ENCODE data around the gene GATAD2A. TPM values are rescaled to one million over a fixed set of nuclear protein-coding genes. Genes with fewer than 3 reads are reported as not detected.

GATAD2A gene
- total RNA-seq, 4 donors from 2014 or later, result 73.8 to 128 (median 87.7) TPM

DNA sequence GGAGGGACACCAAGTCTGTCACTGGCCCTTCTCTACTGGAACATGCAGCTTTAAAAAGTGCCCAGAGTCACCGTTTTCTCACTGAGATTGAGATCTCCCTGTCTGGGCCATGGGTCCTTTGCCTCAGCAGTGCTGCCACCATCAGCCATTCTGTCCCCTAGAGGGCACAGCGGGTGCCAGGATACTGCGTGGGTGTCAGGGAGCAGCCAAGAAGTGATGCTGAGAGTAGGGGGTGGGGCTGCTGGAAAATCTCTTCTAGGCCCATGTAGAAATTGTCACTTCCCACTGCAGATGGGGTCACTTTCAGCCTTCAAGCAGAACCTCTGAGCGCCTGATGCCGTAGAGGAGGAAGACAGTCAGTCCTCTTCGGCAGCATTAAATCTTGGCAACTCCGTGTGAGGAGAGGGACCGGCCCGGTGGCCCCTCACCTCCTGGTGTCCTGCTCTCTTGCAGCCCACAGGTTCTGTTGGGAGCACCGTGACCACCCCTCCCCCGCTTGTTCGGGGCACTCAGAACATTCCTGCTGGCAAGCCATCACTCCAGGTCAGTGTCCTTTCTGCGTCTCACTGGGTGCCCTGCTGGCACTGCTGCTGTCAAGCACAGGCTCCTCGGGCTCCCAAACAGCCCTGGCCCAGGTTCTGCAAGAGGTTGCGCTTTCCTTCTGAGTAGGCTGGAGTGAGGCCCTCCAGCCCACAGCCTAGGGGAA lies 88.5 kb downstream of the GATAD2A start:
- H3K4me3 ChIP-seq (ENCODE audit: low read depth, poor library complexity, severe bottlenecking), result no peak overlapping the region
- WGBS, 2 donors, result 81 to 87% methylated on average over 15 of the region's 15 CpGs
- intact Hi-C loops (cut with DNase I; ENCODE audit: low total_unique reads), result no loop called here
- DNase-seq (ENCODE audit: low spot score in 2 of 2), result no peak
- TF ChIP-seq, protein P1, sequence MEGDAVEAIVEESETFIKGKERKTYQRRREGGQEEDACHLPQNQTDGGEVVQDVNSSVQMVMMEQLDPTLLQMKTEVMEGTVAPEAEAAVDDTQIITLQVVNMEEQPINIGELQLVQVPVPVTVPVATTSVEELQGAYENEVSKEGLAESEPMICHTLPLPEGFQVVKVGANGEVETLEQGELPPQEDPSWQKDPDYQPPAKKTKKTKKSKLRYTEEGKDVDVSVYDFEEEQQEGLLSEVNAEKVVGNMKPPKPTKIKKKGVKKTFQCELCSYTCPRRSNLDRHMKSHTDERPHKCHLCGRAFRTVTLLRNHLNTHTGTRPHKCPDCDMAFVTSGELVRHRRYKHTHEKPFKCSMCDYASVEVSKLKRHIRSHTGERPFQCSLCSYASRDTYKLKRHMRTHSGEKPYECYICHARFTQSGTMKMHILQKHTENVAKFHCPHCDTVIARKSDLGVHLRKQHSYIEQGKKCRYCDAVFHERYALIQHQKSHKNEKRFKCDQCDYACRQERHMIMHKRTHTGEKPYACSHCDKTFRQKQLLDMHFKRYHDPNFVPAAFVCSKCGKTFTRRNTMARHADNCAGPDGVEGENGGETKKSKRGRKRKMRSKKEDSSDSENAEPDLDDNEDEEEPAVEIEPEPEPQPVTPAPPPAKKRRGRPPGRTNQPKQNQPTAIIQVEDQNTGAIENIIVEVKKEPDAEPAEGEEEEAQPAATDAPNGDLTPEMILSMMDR (IDR thresholded peaks at IDR 0.05), result no peak
- no peak for TF ChIP-seq POLR2A (IDR thresholded peaks at IDR 0.05)

DNA sequence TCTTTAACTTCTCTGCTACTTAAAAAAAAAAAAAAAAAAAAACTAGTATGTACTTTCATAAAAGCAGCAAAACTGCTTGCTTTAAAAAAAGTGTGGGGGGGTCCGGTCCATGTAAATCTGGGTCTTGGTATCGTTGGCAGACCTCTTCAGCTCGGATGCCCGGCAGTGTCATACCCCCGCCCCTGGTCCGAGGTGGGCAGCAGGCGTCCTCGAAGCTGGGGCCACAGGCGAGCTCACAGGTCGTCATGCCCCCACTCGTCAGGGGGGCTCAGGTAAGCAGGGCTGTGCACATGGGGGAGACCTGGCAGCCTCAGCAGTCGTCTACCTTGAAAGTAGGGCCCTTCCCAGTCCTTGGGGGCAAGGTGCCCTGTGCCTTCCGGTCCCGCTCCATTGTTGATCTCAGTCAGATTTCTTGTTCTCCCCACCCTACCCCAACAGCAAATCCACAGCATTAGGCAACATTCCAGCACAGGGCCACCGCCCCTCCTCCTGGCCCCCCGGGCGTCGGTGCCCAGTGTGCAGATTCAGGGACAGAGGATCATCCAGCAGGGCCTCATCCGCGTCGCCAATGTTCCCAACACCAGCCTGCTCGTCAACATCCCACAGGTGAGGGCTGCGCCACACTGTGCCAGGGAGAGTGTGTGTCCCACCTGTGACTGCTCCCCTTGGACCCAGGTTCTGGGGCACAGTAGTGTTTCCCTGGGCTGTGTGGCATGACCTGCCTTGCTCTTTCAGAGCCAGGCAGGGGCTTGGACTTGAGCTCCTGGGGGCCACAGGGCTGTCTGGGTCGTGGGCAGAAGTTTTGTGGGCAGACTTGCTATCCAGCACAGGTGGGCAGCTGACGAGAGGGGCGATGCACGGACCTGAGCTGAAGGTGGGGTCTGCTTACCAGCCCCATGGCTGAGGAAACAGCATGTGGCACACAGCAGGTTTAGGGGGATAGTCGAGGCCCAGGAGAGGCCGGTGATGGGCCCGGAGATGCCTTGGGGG lies 90.4 kb downstream of the GATAD2A start:
- no peak for DNase-seq (ENCODE audit: low spot score in 2 of 2)
- WGBS, 2 donors, result 87 to 92% methylated on average over 30 of the region's 30 CpGs
- H3K4me3 ChIP-seq (ENCODE audit: low read depth, poor library complexity, severe bottlenecking), result no peak overlapping the region
- no peak for TF ChIP-seq POLR2A (IDR thresholded peaks at IDR 0.05)
- TF ChIP-seq, protein P1 (IDR thresholded peaks at IDR 0.05), result no peak
- intact Hi-C loops (cut with DNase I; ENCODE audit: low total_unique reads), result no loop called here

DNA sequence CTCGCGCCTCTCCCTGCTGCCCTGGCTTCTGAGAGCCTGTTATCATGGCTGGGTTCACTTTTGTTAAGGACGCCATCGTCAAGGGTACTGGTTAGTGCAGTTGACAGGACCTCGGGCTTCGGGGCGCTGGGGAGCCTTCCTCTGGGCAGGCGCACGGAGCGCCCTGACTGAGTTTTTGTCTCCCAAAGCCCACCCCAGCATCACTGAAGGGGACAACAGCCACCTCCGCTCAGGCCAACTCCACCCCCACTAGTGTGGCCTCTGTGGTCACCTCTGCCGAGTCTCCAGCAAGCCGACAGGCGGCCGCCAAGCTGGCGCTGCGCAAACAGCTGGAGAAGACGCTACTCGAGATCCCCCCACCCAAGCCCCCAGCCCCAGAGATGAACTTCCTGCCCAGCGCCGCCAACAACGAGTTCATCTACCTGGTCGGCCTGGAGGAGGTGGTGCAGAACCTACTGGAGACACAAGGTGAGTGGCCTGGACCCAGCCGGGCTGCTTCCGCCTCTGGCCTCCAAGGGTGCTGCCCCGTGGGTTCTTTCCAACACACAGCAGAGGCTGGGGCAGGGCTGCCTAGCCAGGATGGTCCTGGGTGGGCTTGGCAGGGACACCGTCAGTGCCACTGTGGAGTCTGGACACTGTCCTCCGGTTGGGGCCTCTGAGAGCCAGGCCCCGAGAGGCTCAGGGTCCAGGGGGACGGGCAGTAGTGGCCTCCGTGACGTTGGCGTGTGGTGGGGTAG lies 92.9 kb downstream of the GATAD2A start:
- no peak for DNase-seq (ENCODE audit: low spot score in 2 of 2)
- intact Hi-C loops (cut with DNase I; ENCODE audit: low total_unique reads), result no loop called here
- TF ChIP-seq POLR2A (IDR thresholded peaks at IDR 0.05), result no peak
- TF ChIP-seq, protein P1 (IDR thresholded peaks at IDR 0.05), result no peak
- H3K4me3 ChIP-seq (ENCODE audit: low read depth, poor library complexity, severe bottlenecking), result no peak overlapping the region
- 94 to 98% methylated on average over 18 to 33 of the region's 33 CpGs for WGBS, 2 donors

DNA sequence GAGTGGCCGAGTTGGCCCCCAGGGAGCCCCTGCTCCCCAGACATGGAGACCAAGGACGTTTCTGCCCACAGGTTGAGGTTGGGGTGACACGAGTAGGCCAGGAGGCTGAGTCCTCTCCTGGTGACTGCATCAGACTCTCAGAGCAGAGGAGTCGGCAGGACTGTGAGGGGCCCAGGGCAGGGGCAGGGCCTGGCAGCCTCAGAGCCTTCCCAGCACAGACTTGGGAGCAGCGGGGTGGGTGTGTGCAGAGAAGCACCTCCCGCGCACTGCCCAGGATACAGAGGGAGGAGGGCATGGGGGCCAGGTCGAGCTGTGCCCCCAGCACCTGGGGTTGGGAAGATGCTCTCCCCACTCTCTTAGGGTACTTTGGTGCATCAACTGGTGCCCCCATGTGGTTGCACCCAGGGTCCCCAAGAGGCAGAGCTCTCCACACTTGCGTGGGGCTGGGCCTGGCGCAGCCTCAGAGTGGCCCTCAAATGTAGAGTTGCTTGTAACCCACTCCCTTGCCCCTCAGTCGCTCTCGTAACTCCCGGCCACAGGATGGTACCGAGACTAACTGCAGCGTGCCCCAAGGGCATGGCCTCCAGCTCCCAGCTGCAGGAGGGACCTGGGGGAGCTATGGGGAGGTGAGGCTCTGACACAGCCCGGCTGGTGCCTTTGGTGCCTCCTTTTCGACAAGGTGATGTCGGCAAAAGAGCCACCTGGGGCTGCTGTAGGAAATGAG lies 94.0 kb downstream of the GATAD2A start:
- intact Hi-C loops (cut with DNase I; ENCODE audit: low total_unique reads), result no loop called here
- TF ChIP-seq, protein P1 (IDR thresholded peaks at IDR 0.05), result no peak
- H3K4me3 ChIP-seq (ENCODE audit: low read depth, poor library complexity, severe bottlenecking), result no peak overlapping the region
- DNase-seq (ENCODE audit: low spot score in 2 of 2), result no peak
- WGBS, 2 donors, result 83 to 91% methylated on average over 17 to 18 of the region's 18 CpGs

DNA sequence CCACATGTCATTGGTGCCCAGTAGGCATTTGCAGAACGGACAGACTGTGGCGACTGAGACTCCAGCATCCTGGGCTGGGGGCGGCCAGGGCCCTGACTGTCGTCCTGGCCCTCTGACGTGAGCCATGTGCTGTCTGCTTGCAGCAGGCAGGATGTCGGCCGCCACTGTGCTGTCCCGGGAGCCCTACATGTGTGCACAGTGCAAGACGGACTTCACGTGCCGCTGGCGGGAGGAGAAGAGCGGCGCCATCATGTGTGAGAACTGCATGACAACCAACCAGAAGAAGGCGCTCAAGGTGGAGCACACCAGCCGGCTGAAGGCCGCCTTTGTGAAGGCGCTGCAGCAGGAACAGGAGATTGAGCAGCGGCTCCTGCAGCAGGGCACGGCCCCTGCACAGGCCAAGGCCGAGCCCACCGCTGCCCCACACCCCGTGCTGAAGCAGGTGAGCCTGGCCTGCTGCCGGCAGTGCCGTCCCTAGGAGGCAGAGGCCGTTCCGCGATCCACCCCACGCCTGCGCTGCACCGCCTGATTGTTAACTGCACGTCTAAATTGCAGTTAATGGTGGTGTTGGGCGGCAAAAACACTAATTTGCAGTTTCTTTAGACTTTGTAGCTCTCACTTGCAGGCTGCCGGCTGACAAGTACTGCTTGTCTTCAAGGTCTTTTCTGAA lies 95.6 kb downstream of the GATAD2A start:
- no peak for DNase-seq (ENCODE audit: low spot score in 2 of 2)
- intact Hi-C loops (cut with DNase I; ENCODE audit: low total_unique reads), result no loop called here
- 87 to 89% methylated on average over 28 to 32 of the region's 34 CpGs for WGBS, 2 donors
- TF ChIP-seq, protein P1 (IDR thresholded peaks at IDR 0.05), result no peak
- no peak for TF ChIP-seq POLR2A (IDR thresholded peaks at IDR 0.05)
- H3K4me3 ChIP-seq (ENCODE audit: low read depth, poor library complexity, severe bottlenecking), result no peak overlapping the region
